HepG2 (cell line): ENCODE results near the gene SERPINF2. TPM values are rescaled to one million over a fixed set of nuclear protein-coding genes. Genes with fewer than 3 reads are reported as not detected.

Source experiments
- ATF6 ChIP-seq: sonication (generic); formaldehyde crosslinking; conservative IDR thresholded peaks from 2 replicates; pipeline ENCODE4 v1.4.0; 2020; ENCODE audit warnings: missing genetic modification reagents
- CSRNP2 ChIP-seq: sonication (generic); formaldehyde crosslinking; conservative IDR thresholded peaks from 2 replicates; pipeline ENCODE4 v1.8.0; 2022; ENCODE audit warnings: low read depth, missing genetic modification reagents
- HMG20B ChIP-seq: conservative IDR thresholded peaks from 2 replicates; pipeline ENCODE4 v1.6.1; 2016; ENCODE audit warnings: missing genetic modification reagents, missing compliant biosample characterization
- JDP2 ChIP-seq: sonication (generic); formaldehyde crosslinking; IDR thresholded peaks from 2 replicates; pipeline ENCODE4 v1.8.1; 2022; ENCODE audit warnings: missing genetic modification reagents, borderline replicate concordance
- KDM6A ChIP-seq: IDR thresholded peaks from 2 replicates; pipeline ENCODE4 v1.6.1; 2016; ENCODE audit warnings: low read depth
- KIAA2018 ChIP-seq: sonication (generic); formaldehyde crosslinking; IDR thresholded peaks from 2 replicates; pipeline ENCODE4 v1.5.0; 2020; ENCODE audit warnings: mild to moderate bottlenecking, missing genetic modification reagents, borderline replicate concordance
- MTA3 ChIP-seq: sonication (generic); formaldehyde crosslinking; IDR thresholded peaks from 2 replicates; pipeline ENCODE4 v1.4.0; 2020; ENCODE audit warnings: missing genetic modification reagents
- ONECUT2 ChIP-seq: sonication (generic); formaldehyde crosslinking; IDR thresholded peaks from 2 replicates; pipeline ENCODE4 v1.4.0; 2020; ENCODE audit warnings: missing genetic modification reagents
- RAD21 ChIP-seq: fragments of 450-650 bp; formaldehyde crosslinking; IDR thresholded peaks from 2 replicates; pipeline ENCODE4 v1.5.0; 2020; ENCODE audit warnings: mild to moderate bottlenecking
- RARA ChIP-seq: IDR thresholded peaks from 2 replicates; pipeline ENCODE4 v1.6.1; 2016; ENCODE audit warnings: missing genetic modification reagents, missing compliant biosample characterization
- TFDP1 ChIP-seq: IDR thresholded peaks from 2 replicates; pipeline ENCODE4 v1.6.1; 2016; ENCODE audit warnings: missing compliant biosample characterization, missing genetic modification reagents, borderline replicate concordance
- ZNF121 ChIP-seq: sonication (generic); formaldehyde crosslinking; IDR thresholded peaks from 2 replicates; pipeline ENCODE4 v1.5.0; 2020; ENCODE audit warnings: mild to moderate bottlenecking, missing genetic modification reagents
- ZNF30 ChIP-seq: sonication (generic); formaldehyde crosslinking; IDR thresholded peaks from 2 replicates; pipeline ENCODE4 v1.5.0; 2020; ENCODE audit warnings: mild to moderate bottlenecking, missing genetic modification reagents
- ZNF552 ChIP-seq: sonication (generic); formaldehyde crosslinking; IDR thresholded peaks from 2 replicates; pipeline ENCODE4 v1.9.0; 2022; ENCODE audit warnings: missing genetic modification reagents, mild to moderate bottlenecking, borderline replicate concordance
- ZNF605 ChIP-seq: sonication (generic); formaldehyde crosslinking; IDR thresholded peaks from 2 replicates; pipeline ENCODE4 v1.8.0; 2022; ENCODE audit warnings: mild to moderate bottlenecking, missing genetic modification reagents
- ZNF670 ChIP-seq: sonication (generic); formaldehyde crosslinking; IDR thresholded peaks from 2 replicates; pipeline ENCODE4 v1.8.0; 2022; ENCODE audit warnings: mild to moderate bottlenecking, missing genetic modification reagents, borderline replicate concordance
- ZSCAN30 ChIP-seq: sonication (generic); formaldehyde crosslinking; IDR thresholded peaks from 2 replicates; pipeline ENCODE4 v1.5.0; 2020; ENCODE audit warnings: mild to moderate bottlenecking, missing genetic modification reagents
- polyA plus RNA-seq, 8 experiments: library from polyadenylated mRNA; depleted of rRNA in 3 of 8; stranded (reverse) in 7 of 8; unstranded in 1 of 8; fragments of >200 nt; fragmentation: Illumina TruSeq in 4 of 8; extraction: Trizol in 4 of 8; gene quantifications; 2 replicates each; pipeline versions ENCODE4 v1.2.1 to v1.2.3, GENCODE V29; 2011 to 2016; ENCODE audit warnings: low read depth in 4 of 8, missing spikeins in 1 of 8, mixed read lengths in 1 of 8; ENCODE audit not compliant: insufficient read depth in 1 of 8
- total RNA-seq, 5 experiments: library from RNA; depleted of rRNA; stranded (reverse); fragments of >200 nt; fragmentation: Illumina TruSeq; extraction: Trizol; gene quantifications; 2 replicates each; pipeline ENCODE4 v1.2.3, GENCODE V29; 2016; ENCODE audit warnings: low read depth in 1 of 5

Gene SERPINF2
- total and polyA plus RNA-seq, 2 of the 13 experiments (the other 11 are each of a cell fraction or from before 2014, with no cell fraction given), result 309 to 548 TPM

- TF ChIP-seq KIAA2018 (no peak), TFDP1 (no peak; the same call in 1 of the 2 replicates), ZNF605 (CRISPR knock-in tag) (no peak), RAD21 (no peak), ZNF121 (CRISPR knock-in tag) (no peak), JDP2 (CRISPR knock-in tag) (no peak), ONECUT2 (CRISPR knock-in tag) (peak; percentile 65), MTA3 (CRISPR knock-in tag) (no peak), ZNF30 (CRISPR knock-in tag) (0 out of 2 replicates have a peak, but pooled peaks have one; percentile 14), CSRNP2 (CRISPR knock-in tag) (no peak), RARA (peak; percentile 90), ZSCAN30 (CRISPR knock-in tag) (no peak), HMG20B (CRISPR knock-in tag) (no peak), KDM6A (CRISPR knock-in tag) (peak; percentile 63), ATF6 (no peak; the same call in 1 of the 2 replicates), ZNF670 (CRISPR knock-in tag) (no peak), ZNF552 (CRISPR knock-in tag) (peak; percentile 50; the same call in 1 of the 2 replicates)
Measured at GRCh38 chr17:1742371-1743087, at the start of gene SERPINF2 (continued).
